Measurements from ENCODE around the gene FAM118B.

- TF ChIP-seq CTCF (IDR thresholded peaks at IDR 0.05; ENCODE audit: low read depth, low read length, missing input control) (no peak), ZBTB33 (IDR thresholded peaks at IDR 0.05) (no peak), RXRA (IDR thresholded peaks at IDR 0.05) (no peak), EGR1 (IDR thresholded peaks at IDR 0.05; ENCODE audit: low read depth in 2 of 2) (no peak), JUND (IDR thresholded peaks at IDR 0.05) (no peak), TAF1 (conservative IDR thresholded peaks at IDR 0.05) (no peak)
Measured at GRCh38 chr11:126254819-126255218, 43.2 kb downstream of the FAM118B start.
